Kidney tubule cell (primary cell): Measurements from ENCODE around the gene LRRC4.
A peak's percentile ranks its signal among the peaks of the same experiment; 100 is the strongest.

Source experiments
- DNase-seq: peaks from one replicate; pipeline ENCODE4 v3.0.0-alpha.2; 2018; ENCODE audit warnings: low spot score

LRRC4 gene

DNA sequence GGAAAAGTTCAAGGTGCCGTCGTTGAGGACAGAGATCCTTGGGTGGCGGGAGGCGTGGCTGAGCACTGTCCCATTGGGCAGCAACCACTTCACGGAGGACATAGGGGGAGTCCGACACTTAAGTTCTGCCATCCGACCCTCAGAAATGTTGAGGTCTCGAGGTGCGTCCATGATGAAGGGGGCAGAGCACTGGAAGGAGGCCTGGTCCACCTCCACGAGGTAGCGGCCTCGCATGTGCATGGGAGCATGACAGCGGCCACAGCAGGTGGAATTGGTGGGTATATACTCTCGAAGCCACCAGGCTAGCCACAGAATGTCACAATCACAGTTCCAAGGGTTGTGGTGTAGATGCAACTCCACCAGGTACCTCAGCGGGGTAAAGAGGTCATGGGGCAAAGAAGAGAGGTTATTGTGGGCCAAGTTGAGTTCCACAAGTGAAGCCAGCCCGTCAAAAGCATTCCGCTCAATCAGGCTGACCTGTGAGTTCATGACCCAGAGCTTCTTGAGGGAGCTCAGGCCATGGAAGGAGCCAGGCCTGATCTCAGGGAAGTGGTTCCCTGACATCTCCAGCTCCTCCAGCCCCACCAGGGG lies 1.7 kb downstream of the LRRC4 start:
- DNase-seq = no peak

DNA sequence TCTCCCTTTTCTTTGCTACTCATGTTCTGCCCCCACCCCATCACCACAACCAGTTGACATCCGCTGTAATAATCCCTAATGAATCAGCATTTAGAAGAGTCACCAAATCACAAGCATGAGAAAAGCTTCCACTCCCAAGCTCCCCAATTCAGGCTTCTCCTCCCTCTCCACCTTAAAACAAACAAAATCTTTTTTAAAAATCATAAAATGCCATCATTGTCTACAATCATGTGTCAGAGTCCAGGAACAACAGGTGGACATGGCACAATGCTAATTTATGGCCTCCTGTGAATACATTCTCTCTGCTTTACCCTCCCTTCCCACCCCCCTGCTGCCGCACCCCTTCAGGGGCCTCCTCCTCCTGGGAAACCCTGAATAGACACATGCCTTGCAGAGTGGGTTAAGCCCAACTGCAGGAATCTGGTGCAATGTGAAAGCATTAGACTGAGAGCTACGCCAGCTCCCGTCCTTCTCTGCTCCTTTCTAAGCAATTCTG lies 3.7 kb downstream of the LRRC4 start:
- DNase-seq = no peak

DNA sequence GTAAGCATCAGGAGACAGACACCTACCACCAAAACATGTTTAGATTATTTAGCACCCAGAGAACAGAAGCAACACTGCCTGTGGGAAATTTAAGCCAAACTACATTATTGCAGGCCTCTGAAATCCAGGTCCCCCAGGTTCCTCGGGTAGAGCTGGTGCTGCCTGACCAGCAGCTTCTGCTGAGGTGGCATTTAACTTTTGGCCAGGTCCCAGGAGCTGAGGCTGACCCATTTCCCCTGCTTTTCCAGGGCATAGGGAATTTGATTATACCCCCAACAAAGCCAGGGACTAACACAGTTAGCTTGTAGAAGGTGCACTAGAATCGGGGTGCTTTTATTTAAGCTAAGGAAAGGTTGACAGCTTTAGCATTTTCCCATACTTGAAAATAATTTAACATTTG lies 4.7 kb downstream of the LRRC4 start:
- DNase-seq = no peak

DNA sequence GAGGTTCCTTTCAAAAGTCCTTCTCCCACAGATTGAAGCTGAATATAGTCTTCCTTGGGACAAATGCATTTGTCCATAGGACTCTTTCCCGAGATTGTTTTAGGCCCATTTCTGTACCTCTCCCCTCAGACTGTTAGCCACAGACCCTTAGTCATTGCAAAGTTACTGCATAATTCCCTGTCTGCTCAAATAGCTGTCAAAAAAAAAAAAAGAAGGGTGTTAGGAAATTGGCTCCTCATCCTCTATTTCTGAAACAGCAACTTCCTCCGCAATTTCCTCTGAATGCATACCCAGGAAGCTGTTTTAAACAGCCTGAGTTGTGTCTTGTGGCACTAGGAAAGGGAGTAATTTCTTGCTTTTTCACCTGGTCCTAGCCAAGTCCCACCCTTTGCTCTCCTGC lies 5.4 kb downstream of the LRRC4 start:
- DNase-seq = no peak

DNA sequence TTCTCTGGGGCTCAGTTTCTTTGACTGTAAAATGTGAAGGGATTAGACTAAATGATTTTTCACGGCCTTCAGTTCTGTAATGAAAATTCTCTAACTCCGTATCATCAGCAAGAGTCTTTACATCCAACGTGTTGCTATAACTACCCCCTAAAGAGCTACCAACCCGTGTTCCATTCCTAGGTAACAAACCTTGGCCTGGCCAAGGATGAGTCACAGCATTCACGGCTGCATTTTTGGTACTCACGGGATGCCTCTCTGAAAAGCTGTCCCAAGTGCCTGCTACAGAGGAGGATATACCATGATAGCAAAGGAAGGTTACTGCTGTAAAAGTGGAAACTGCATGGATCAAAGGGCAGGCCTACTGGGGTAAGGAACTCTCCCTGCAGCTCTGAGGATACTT lies 5.9 kb downstream of the LRRC4 start:
- DNase-seq = peak; percentile 54

DNA sequence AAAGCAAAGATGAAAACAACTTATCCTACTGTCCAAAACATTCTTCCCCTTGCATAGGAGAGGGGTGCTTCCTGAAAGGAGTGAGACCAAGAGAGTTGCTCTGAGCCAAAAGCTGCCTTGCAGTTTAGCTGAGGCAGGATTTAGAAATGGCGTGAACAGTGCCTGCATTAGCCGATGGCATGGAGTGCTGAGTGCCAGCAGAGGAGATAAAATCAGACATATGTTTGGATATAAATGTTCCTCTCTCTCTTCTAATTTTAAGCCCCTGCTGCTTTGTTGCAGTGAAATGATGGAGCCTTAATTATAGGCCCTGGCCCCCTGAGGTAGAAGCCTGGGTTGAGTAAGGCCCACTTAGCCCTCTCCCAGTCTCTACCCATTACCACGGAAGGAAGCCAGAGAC lies 7.1 kb downstream of the LRRC4 start:
- DNase-seq = no peak

DNA sequence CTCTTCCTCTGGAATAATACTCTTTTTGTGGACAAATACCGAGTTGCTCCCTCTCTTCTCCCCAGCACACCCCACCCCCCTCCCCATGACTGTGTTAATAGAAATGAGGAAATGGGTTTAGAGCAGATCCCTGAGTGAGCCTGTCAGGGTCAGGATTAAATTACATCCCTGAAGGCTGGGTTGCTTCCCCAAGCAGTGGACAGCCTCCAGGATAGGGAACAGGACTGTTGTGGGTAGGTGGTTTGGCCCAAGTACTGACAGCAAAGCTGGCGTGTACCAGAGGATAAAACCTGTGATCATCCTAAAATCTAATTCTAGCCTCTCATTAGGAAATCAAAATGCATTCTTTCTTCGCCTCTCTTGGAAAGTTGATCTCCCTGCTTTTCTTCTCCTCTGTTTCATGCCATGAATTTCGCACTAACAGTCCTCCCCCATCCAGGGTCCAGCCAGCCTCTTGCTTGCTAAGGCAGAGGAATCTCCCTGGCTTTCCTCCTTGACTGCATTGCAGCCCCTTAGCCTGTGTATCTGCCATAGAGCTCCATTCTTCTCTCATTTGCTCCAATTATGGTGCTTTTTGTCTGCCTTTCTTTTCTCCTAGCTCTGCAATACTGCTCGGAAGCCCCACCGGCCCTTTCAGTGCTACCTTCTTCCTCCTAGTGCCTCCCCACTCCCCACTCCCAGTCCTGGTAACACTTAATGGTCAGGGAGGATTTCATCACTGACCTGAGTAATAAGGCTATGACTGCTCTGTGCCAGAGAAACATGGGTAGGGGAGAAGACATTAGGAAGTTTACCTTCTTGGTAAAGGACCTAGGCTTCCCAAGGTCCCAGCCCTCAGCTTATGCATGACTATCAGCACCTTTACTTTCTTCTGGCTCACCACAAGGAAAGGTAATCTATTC lies 8.4 kb downstream of the LRRC4 start:
- peak; percentile 81 for DNase-seq

DNA sequence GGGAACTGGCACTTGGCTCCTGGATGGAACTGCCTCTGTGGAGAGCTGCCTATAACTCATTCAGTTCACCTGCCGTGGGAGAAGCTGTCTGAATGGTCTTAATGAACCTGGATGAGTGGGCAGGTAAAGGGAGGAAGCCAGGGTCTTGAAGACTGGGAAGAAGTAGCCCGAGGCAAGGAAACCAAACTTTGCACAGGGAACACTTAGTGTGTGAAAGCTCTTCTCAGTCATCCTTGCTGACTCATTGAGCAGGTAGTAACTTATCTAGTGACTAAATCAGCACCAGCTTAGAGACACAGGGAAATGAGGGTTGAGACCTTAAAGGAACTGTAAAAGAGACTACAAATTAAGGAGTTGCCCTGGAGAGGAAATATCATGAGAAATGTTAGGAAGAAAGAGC lies 9.9 kb downstream of the LRRC4 start:
- peak; percentile 92 for DNase-seq

DNA sequence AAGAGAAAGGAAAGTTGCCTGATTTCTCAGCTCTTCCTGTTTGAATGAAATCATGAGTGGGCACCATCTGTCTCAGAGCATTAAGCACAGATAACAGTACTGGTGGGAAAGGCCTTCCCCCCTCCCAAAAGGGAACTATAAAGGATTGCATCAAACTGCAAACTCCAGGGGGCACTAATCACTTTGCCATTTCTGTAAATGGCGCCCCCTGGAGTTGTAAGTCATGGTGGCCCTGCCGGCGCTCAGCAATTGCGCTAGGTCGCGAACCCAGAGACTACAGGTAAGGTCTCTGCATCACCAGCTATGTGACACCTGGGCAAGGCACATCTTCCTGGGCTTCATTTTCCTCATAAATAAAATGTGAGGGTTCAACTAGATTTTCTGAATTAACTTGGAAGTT lies 11.1 kb downstream of the LRRC4 start:
- no peak for DNase-seq

DNA sequence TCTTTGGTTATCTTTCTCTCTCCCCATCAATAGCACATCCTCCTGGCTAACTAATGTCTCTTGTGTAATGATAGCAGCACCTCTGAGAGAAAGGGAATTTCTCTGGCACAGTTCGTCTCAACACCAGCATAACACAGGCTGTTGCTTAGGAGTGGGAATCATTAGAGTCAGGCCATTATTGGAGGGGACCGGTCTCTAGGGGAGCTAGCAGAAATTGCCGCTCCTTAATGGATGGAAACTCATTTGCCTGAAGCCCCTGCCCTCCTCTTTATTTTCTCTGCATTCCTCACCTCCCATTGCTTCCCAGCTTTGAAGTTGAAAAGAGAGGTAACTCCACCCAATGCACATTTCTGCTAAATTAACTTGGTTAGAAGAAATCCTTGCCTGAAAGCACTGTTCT lies 11.9 kb downstream of the LRRC4 start:
- DNase-seq = no peak

DNA sequence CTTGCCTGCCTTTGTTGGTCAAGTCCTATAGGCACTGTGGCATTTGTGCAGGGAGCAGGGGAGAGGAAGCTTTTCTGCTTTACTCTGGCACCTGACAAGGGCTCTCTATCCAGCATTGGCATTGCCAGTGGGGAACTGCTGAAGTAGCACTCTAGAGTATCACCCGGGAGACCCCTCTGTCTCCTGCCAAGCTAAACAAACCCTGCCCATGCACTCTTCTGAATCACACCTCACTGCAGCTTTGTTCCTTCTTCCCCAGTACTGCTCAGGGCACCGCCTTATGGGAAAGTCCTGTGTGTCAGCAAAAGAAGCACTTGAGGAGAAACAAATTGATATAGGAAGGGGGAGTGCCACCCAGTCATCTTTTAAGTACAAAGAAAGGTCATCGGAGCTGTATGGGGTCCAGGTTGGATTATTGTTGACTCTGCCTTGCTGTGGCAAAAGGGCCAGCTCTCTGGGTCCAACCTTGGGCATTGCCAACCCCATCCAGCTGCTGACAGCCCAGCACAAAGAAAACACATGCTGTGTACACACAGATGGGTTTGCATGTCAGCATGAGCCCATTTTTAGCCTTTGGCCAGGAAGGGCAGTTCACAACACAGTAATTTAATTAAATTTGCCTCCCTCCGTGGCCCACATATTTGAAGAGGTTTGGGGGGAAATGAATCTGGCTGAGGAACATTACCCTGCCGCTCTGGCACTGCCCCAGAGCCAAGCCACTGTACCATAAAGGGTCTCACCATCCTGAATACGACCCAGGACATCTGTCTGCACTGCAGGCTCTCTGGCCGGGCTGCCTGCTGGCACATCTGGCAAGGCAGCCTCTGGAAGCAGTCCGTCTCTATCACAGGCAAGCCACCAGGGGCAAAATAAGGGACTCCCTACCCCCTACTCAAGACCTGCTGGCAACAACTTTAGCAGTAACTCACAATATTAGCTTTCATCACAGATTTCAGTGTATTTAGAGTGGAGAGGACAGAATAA lies 13.1 kb downstream of the LRRC4 start:
- peak; percentile 86 for DNase-seq

DNA sequence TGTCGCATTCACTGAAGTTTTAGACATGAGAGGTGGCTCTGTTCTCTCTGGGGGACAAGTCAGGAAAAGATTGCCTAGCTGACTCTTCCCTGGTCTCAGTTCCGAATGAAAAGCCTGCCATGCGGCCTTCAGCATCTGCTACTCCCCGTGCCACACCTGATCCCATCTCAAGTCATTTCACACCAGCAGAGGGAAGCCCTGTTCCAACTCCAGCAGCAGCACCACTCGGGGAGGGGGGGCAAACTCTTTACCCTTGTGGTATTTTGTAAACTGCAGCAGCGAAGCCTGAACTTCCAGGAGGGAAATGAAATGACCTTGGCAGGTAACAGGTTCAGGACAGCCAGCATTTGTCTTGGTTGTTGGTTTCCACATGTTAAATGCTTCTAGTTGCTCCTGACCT lies 13.8 kb downstream of the LRRC4 start:
- no peak for DNase-seq

DNA sequence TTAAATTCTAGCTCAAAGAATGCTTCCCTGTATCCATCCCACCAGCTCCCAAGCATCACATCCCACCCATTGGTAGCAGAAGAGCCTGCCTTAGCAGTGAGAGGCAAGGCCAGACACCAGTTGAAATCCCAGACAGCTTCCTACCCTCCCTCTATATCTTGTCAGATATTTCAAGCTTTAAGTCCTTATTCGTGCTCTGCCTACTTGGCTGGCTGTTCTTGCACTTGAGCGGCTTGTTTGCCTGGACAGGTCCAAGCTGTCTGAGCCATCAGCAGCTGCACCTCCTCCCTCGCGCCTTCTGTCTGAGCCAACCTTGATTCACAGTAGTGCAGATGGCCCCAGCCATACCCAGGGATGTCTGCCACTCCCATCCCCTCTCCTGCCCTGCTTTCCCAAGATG lies 16.4 kb downstream of the LRRC4 start:
- DNase-seq = no peak

DNA sequence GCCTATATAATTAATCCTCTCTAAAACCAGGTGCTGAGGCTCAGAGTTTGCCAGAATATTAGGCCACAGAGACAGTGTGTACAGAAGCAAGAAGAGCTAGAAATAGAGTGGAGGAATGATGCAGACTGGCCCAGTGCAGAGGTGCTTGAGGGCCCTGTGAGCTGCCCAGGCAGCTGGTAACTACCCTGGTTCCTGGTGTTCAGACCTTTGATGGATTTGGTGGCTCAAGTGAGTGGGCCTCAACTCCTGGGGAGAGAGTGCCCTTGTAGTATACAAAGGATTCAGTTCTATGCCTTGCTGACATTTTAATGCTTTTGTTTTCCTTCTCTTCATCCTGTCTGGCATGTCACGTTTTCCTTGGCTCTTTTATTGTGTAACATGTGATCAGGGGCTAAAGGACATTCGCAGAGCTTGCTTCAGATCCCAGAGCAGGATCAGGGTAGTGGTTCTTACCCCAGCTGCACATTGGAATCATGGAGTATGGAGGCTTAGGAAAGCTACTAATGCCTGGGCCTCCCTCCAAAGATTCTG lies 20.0 kb downstream of the LRRC4 start:
- no peak for DNase-seq

DNA sequence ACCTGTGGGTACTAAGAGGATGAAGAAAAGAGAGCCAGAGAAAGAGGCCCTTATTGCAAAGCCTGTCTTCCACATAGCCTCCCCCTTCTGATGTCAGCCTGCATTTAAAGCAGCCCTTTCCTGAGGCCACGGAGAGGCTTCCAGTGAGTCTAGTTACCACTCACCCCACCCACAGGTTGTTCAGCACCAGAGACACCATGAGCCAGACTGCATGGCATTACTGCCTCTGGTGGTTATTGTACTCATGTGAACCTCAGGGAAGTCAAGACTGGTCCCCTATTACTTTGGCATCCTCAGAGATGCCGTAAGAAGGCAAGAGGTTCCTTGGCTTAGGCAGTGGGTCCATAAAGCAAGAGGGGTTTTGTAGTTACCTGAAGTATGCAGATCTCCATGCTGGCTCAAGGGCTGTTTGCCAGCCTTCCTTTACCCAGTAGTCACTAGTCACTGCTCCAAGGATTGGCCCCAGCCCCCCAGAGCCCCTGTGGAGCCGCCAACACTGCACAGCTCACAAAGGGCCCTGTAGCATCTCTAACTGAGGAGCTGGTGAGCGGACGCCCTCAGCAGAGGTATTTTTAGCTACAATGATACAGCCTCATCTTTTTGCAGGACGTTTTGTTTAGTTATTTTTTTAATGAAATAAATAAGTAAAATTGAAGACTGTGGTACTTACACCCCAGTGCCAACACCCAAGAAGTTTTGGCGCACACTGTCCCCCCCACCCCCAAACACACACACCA lies 20.7 kb downstream of the LRRC4 start:
- DNase-seq = no peak

DNA sequence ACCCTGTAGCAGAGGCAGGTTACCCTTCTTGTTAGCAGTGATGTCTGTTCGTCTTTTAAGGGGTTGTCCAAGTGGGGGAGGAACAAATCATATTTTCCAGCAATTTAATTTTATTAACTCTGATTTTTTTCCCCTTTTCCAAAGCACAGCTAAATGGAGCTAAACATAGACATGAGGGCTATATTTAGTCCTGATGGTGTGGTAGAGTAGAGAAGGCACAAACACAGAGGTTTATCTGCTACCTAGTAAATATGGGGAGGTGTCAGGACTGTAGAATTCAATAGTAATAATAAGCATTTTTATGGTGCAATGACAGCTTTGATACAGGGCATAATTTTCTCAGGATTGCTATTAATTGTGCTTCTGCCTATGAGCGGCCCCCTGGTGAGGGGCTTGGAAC lies 22.5 kb downstream of the LRRC4 start:
- DNase-seq = no peak

DNA sequence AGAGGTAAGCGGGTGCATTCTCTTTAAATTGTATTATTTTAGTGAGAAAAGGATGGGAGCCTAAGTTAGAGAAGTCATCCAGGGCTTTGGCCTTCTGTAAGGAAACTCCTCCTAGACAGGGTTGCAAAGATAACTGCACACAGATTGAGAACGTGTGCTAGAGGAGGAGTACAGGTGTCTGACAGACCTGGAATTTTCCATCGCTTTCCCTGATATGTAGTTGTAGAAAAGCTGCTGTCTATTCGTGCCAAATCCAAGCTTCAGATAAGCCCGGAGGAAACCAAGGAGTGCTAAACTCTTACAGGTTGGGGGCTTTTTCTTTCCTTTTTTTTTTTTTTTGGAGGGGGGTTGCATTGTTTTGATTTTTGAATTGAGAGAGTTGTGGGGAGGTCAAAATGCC lies 23.1 kb downstream of the LRRC4 start:
- no peak for DNase-seq

DNA sequence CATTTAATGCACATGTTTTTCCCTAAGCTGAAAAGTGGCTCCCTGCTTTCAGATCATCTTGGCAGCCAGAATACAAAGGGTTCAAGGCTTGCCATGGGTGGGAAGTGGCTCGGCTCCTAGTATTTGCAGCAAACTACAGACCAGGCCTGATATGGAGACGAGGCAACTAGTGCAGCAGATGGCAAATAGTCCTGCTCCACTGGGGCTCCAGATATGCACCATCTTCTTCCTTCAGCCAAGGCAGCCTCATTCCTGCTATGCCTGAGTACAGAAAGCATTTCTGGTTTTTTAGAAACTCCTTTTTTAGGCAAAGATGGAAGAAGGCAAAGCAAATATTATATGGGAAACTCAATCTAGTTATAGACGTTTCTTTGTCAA lies 23.9 kb downstream of the LRRC4 start:
- DNase-seq = no peak

DNA sequence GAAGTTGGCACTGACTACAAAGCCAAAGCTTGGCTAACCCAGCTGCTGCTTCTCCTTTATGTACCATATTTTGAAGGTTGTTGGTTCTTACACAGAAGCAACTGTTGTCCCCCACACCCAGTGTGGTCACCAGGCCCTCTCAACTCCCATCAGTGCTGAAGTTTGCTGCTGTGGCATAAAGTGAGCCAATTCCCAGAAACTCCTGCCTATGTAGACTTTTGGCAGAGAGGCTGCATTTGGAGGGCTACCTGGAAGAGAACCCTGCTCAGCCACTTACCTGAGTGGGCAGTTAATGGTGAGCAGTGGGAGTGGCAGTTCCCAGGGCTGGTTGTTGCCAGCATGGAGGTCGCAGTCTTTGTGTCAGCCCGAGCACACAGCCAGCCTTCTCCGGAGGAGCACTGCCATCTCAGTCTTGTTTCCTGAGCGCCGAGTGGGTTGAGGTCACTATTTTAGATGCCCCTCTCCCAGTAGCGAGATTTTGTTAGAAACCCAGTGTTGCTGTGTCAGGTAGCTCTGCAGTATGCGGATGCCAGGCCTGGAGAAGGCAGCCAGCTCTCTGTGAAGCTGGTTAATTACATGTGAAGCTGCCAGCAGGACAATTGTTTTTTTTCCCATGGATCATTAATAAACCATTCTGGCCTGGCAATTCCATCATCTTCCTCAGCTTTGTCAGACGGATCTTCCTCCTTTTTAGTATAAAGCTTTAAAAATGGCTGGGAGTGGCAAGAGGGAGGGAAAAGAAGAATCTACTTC lies 24.5 kb downstream of the LRRC4 start:
- no peak for DNase-seq

DNA sequence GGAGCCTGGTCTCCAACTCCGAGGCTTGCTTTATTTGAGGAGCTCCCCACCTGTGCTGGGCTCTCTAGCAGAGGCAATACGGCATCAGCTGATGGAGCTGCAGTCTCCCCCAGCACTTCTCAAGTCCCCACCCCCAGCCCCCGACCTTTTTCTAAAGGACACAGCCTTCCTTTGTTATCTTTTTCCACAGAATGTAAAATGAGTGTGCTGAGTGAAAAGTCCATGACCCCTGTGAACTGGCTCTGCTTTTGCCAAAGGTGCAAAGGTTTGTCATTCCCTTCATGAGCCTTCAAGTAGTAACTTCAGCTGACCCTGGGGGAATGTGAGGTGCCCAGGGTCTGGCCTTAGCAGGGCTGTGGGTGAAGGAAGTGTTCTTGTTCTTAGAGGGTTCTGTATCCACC lies 25.5 kb downstream of the LRRC4 start:
- DNase-seq = no peak

DNA sequence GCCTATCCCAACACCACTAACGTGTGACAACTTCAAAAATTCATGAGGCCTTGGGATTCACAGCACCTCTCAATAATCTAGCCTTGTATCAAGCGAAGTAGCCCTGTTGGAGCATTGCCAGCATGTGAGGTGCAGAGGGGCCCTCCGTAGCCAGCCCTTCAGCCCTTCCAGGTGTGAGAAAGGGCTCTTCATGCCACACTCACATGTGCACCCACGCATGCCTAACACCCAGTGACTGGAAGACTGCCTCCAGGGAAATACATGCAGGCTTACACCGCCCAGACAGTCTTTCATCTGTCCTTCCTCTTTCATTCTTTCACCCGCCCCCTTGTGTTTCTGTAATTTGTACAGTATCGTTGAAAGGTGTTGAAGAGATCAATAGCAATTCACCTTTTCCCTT lies 26.1 kb downstream of the LRRC4 start:
- peak; percentile 45 for DNase-seq
